Stimulated activated CD4-positive, alpha-beta T cell treated with anti-CD3 and anti-CD28 coated beads, Interleukin-15, amount 100 ng/mL, for 24 hours (primary cell): ENCODE results near the gene ZCCHC14.

Experiments used
- DNase-seq: peaks from one replicate; pipeline ENCODE4 v3.0.0-alpha.2; 2020

ZCCHC14 gene

GRCh38 chr16:87356491-87356853 is 136.4 kb downstream of the ZCCHC14 start:
- DNase-seq = no peak
